Measurements from ENCODE around the gene SETX. TPM values are rescaled to one million over a fixed set of nuclear protein-coding genes. Genes with fewer than 3 reads are reported as not detected.

SETX gene
- total and polyA plus RNA-seq, 2 of the 13 experiments (the other 11 are each of a cell fraction or from before 2014, with no cell fraction given): 13.2 to 39.0 TPM

DNA sequence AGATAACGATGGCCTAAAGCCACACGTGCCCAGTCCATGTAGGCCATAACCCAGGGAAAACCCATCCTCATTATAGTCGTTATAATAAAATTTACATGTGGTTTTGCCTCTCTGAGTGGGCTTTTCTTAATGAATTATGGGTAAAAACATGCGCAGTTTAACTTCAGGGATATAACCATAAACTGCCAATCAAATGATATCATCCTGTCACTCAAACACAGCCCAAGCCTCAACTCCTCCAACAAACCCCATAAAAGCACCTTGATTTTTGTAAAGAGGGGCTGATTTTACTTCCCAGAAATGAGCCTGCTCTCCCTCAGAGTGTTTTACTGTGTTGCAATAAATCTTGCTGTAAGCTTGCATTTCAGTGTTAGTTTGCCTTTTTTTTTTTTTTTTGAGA is 15.8 kb upstream of the SETX start:
- no peak overlapping the region for H2AFZ ChIP-seq (ENCODE audit: low read length)
- H3K9ac ChIP-seq (ENCODE audit: insufficient read depth, low read depth, low read length): no peak overlapping the region
- no peak for FAIRE-seq
- ATAC-seq: no peak
- no peak overlapping the region for H3K4me3 ChIP-seq (replicated peaks in 1 of 3; ENCODE audit: insufficient read depth in 1 of 3, low read depth in 2 of 3, low read length in 3 of 3)
- no TSS peak for BruUV-seq (replicated peaks)
- WGBS (ENCODE audit: low lambda C conversion rate): 56% methylated on average over 4 of the region's 4 CpGs
- H4K20me1 ChIP-seq (ENCODE audit: insufficient read depth, low read length): no peaks in the 10 kb centered on the region
- peaks cover 0 to 2% of the 10 kb centered on the region in 2 experiments; a peak in 1 of 5 replicates for H3K27me3 ChIP-seq (ENCODE audit: control insufficient read depth in 1 of 2, insufficient read depth in 2 of 2, low read length in 2 of 2)
- no peak overlapping the region for H3K27ac ChIP-seq (ENCODE audit: extremely low read length, insufficient read depth, low read length)
- ChIA-PET POLR2A (no interaction called here), CTCF (ENCODE audit: low intra/inter-chr PET ratio, low total read pairs) (no interaction called here)
- in situ Hi-C loops (cut with HindIII; ENCODE audit: extremely low pct_ligation_motif_present, low pct_unique_long_range_greater_than_20kb): no loop called here
- H3K4me1 ChIP-seq (ENCODE audit: insufficient read depth, low read length): no peaks in the 10 kb centered on the region
- DNase-seq (ENCODE audit: low spot score): no peak
- H3K4me2 ChIP-seq (ENCODE audit: low read depth, low read length): no peak overlapping the region
- no peaks in the 10 kb centered on the region for H3K9me3 ChIP-seq (ENCODE audit: low read length)
- TF ChIP-seq TRIM24 (CRISPR knock-in tag; IDR thresholded peaks at IDR 0.05): no peak
- TF ChIP-seq PCBP2 (optimal IDR thresholded peaks at IDR 0.05; ENCODE audit: low read depth, low read length, poor library complexity, severe bottlenecking): no peak
- TF ChIP-seq, protein P1, sequence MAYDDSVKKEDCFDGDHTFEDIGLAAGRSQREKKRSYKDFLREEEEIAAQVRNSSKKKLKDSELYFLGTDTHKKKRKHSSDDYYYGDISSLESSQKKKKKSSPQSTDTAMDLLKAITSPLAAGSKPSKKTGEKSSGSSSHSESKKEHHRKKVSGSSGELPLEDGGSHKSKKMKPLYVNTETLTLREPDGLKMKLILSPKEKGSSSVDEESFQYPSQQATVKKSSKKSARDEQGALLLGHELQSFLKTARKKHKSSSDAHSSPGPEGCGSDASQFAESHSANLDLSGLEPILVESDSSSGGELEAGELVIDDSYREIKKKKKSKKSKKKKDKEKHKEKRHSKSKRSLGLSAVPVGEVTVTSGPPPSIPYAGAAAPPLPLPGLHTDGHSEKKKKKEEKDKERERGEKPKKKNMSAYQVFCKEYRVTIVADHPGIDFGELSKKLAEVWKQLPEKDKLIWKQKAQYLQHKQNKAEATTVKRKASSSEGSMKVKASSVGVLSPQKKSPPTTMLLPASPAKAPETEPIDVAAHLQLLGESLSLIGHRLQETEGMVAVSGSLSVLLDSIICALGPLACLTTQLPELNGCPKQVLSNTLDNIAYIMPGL (CRISPR knock-in tag; IDR thresholded peaks at IDR 0.05; ENCODE audit: borderline replicate concordance in 1 of 2, low read depth in 1 of 2): no peak
- no peak for TF ChIP-seq TBX2 (CRISPR knock-in tag; IDR thresholded peaks at IDR 0.05; ENCODE audit: borderline replicate concordance)
- no peak for TF ChIP-seq ZBTB21 (CRISPR knock-in tag; IDR thresholded peaks at IDR 0.05)
- no peak for TF ChIP-seq SNAI1 (CRISPR knock-in tag; IDR thresholded peaks at IDR 0.05; ENCODE audit: borderline replicate concordance)
- TF ChIP-seq, protein P2, sequence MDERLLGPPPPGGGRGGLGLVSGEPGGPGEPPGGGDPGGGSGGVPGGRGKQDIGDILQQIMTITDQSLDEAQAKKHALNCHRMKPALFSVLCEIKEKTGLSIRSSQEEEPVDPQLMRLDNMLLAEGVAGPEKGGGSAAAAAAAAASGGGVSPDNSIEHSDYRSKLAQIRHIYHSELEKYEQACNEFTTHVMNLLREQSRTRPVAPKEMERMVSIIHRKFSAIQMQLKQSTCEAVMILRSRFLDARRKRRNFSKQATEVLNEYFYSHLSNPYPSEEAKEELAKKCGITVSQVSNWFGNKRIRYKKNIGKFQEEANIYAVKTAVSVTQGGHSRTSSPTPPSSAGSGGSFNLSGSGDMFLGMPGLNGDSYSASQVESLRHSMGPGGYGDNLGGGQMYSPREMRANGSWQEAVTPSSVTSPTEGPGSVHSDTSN (CRISPR knock-in tag; IDR thresholded peaks at IDR 0.05): no peak
- TF ChIP-seq ZKSCAN5 (CRISPR knock-in tag; IDR thresholded peaks at IDR 0.05): no peak
- TF ChIP-seq HOXA9 (CRISPR knock-in tag; IDR thresholded peaks at IDR 0.05; ENCODE audit: borderline replicate concordance): no peak
- no peak for TF ChIP-seq HDAC2 (CRISPR knock-in tag; IDR thresholded peaks at IDR 0.05)
- no peak for TF ChIP-seq SMAD3 (CRISPR knock-in tag; IDR thresholded peaks at IDR 0.05)
- no peak for TF ChIP-seq POGZ (CRISPR knock-in tag; IDR thresholded peaks at IDR 0.05)
- TF ChIP-seq RFX1 (IDR thresholded peaks at IDR 0.05): no peak
- no peak for TF ChIP-seq CAMTA2 (CRISPR knock-in tag; IDR thresholded peaks at IDR 0.05; ENCODE audit: borderline replicate concordance)
- TF ChIP-seq NFE2L1 (CRISPR knock-in tag; IDR thresholded peaks at IDR 0.05; ENCODE audit: borderline replicate concordance): no peak
- no peak for TF ChIP-seq MEIS2 (CRISPR knock-in tag; IDR thresholded peaks at IDR 0.05)
- TF ChIP-seq ZFP90 (CRISPR knock-in tag; IDR thresholded peaks at IDR 0.05; ENCODE audit: borderline replicate concordance): no peak
- no peak for TF ChIP-seq ZNF629 (CRISPR knock-in tag; conservative IDR thresholded peaks at IDR 0.05)
- TF ChIP-seq NR3C1 (CRISPR knock-in tag; IDR thresholded peaks at IDR 0.05): no peak
- intact Hi-C loops (cut with micrococcal nuclease; ENCODE audit: unreplicated experiment): no loop called here
- peaks cover 0 to 1% of the 10 kb centered on the region in 2 experiments; a peak in 1 of 5 replicates for H3K36me3 ChIP-seq (replicated peaks in 1 of 2; ENCODE audit: control insufficient read depth in 1 of 2, insufficient read depth in 2 of 2, low read length in 2 of 2)
- no peaks in the 10 kb centered on the region for H3K79me2 ChIP-seq (ENCODE audit: insufficient read depth, low read length)
